Keratinocyte (primary cell): ENCODE measurements around the gene HBD. TPM values are rescaled to one million over a fixed set of nuclear protein-coding genes. Genes with fewer than 3 reads are reported as not detected.

ENCODE experiments used
- DNase-seq: peaks from one replicate; pipeline ENCODE4 v3.0.0-alpha.2; 2011; ENCODE audit warnings: low read depth, missing footprints, low spot score
- FAIRE-seq: peaks from 2 replicates; lab custom pipeline; 2011; peaks lifted over from hg19 to GRCh38; lab: Jason Lieb, UNC
- H2AFZ ChIP-seq: 2 replicates; pipeline ENCODE4 v1.6.0; 2012; ENCODE audit warnings: low read length, control low read depth, inconsistent platforms; ENCODE audit not compliant: control insufficient read depth
- H3K27ac ChIP-seq: 2 replicates; pipeline ENCODE4 v1.5.1; 2011; ENCODE audit warnings: low read length; ENCODE audit not compliant: control insufficient read depth, insufficient read depth
- H3K27me3 ChIP-seq: 3 replicates; pipeline ENCODE4 v1.6.0; 2011; ENCODE audit warnings: low read length; ENCODE audit not compliant: control insufficient read depth, insufficient read depth; ENCODE audit errors: extremely low read depth
- H3K36me3 ChIP-seq, 2 experiments: 2 replicates in 1 of 2; 3 replicates in 1 of 2; pipeline ENCODE4 v1.5.1; 2011; ENCODE audit warnings: low read length in 2 of 2, mild to moderate bottlenecking in 1 of 2; ENCODE audit not compliant: control insufficient read depth in 2 of 2, insufficient read depth in 2 of 2; ENCODE audit errors: extremely low read depth in 1 of 2
- H3K4me1 ChIP-seq: 3 replicates; pipeline ENCODE4 v1.5.1; 2011; ENCODE audit warnings: low read length; ENCODE audit not compliant: control insufficient read depth, insufficient read depth; ENCODE audit errors: extremely low read depth
- H3K4me2 ChIP-seq: 3 replicates; pipeline ENCODE4 v1.6.0; 2011; ENCODE audit warnings: low read depth, low read length; ENCODE audit not compliant: control insufficient read depth, insufficient read depth; ENCODE audit errors: extremely low read depth
- H3K4me3 ChIP-seq, 3 experiments: fragments of 200-600 bp in 1 of 3; sonication (generic) in 1 of 3; 2 replicates in 2 of 3; 3 replicates in 1 of 3; pipeline ENCODE4 v1.5.1; 2011 to 2016; ENCODE audit warnings: low read length in 3 of 3, mild to moderate bottlenecking in 3 of 3, control low read depth in 2 of 3, inconsistent platforms in 1 of 3, low read depth in 1 of 3, mixed read lengths in 1 of 3, mixed run types in 1 of 3, moderate library complexity in 1 of 3; ENCODE audit not compliant: control insufficient read depth in 2 of 3, insufficient read depth in 2 of 3; ENCODE audit errors: extremely low read depth in 1 of 3
- H3K79me2 ChIP-seq: 2 replicates; pipeline ENCODE4 v1.6.0; 2012; ENCODE audit warnings: low read length; ENCODE audit not compliant: control insufficient read depth, insufficient read depth
- H3K9ac ChIP-seq: 3 replicates; pipeline ENCODE4 v1.6.0; 2011; ENCODE audit warnings: low read length; ENCODE audit not compliant: control insufficient read depth, insufficient read depth; ENCODE audit errors: extremely low read depth
- H3K9me1 ChIP-seq: 3 replicates; pipeline ENCODE4 v1.6.0; 2011; ENCODE audit warnings: low read length; ENCODE audit not compliant: control insufficient read depth, insufficient read depth; ENCODE audit errors: extremely low read depth
- H3K9me3 ChIP-seq: 2 replicates; pipeline ENCODE4 v1.5.1; 2012; ENCODE audit warnings: low read depth, low read length; ENCODE audit not compliant: control insufficient read depth
- H4K20me1 ChIP-seq: 3 replicates; pipeline ENCODE4 v1.6.0; 2011; ENCODE audit warnings: low read length; ENCODE audit not compliant: control insufficient read depth, insufficient read depth; ENCODE audit errors: extremely low read depth
- EZH2 ChIP-seq: IDR thresholded peaks from one replicate; pipeline ENCODE4 v1.6.1; 2012; ENCODE audit warnings: inconsistent platforms, mild to moderate bottlenecking, low read length, moderate library complexity
- dilution Hi-C: fragments of 300-500 bp; cut with MboI; formaldehyde crosslinking; loops from one replicate; pipeline ENCODE4 v1.7.0; 2020; ENCODE audit warnings: low sequenced_read_pairs; ENCODE audit not compliant: extremely low pct_ligation_motif_present
- polyA plus RNA-seq, 5 experiments: library from polyadenylated mRNA; depleted of rRNA in 3 of 5; stranded (reverse) in 3 of 5; stranded (forward) in 1 of 5; unstranded in 1 of 5; fragments of >200 nt; gene quantifications; 1 replicate in 1 of 5; 2 replicates in 3 of 5; 3 replicates in 1 of 5; pipeline versions ENCODE4 v1.2.1 to v1.2.3, GENCODE V29; 2011 to 2012; ENCODE audit warnings: missing spikeins in 2 of 5, low read depth in 1 of 5, low replicate concordance in 1 of 5
- TF ChIP-seq, protein P1 (sequence below), 3 experiments: IDR thresholded peaks in 1 of 3; conservative IDR thresholded peaks in 1 of 3; optimal IDR thresholded peaks in 1 of 3; 2 replicates in 2 of 3; 3 replicates in 1 of 3; pipeline versions ENCODE3 to v1.5.1; 2011; ENCODE audit warnings: low read length in 3 of 3, mild to moderate bottlenecking in 3 of 3, moderate library complexity in 2 of 3, control low read depth in 1 of 3, inconsistent platforms in 1 of 3; ENCODE audit not compliant: insufficient read depth in 2 of 3; ENCODE audit errors: extremely low read depth in 1 of 3

Gene HBD
- polyA plus RNA-seq, 1 donor (not counting 4 experiments of a cell fraction or from before 2014, with no cell fraction given): not detected

GRCh38 chr11:5231111-5231510, 3.2 kb downstream of the HBD start:
- no peak for TF ChIP-seq EZH2
- TF ChIP-seq, protein P1, sequence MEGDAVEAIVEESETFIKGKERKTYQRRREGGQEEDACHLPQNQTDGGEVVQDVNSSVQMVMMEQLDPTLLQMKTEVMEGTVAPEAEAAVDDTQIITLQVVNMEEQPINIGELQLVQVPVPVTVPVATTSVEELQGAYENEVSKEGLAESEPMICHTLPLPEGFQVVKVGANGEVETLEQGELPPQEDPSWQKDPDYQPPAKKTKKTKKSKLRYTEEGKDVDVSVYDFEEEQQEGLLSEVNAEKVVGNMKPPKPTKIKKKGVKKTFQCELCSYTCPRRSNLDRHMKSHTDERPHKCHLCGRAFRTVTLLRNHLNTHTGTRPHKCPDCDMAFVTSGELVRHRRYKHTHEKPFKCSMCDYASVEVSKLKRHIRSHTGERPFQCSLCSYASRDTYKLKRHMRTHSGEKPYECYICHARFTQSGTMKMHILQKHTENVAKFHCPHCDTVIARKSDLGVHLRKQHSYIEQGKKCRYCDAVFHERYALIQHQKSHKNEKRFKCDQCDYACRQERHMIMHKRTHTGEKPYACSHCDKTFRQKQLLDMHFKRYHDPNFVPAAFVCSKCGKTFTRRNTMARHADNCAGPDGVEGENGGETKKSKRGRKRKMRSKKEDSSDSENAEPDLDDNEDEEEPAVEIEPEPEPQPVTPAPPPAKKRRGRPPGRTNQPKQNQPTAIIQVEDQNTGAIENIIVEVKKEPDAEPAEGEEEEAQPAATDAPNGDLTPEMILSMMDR (optimal IDR thresholded peaks at IDR 0.05 in 1 of 3, IDR thresholded peaks at IDR 0.05 in 1 of 3, conservative IDR thresholded peaks at IDR 0.05 in 1 of 3; ENCODE audit: extremely low read depth in 1 of 3, insufficient read depth in 2 of 3, low read length in 3 of 3): no peak
- Histone ChIP-seq H3K9me3 (no peaks in the 10 kb centered on the region), H3K27ac (no peak overlapping the region), H3K4me1 (no peaks in the 10 kb centered on the region), H3K79me2 (no peaks in the 10 kb centered on the region), H4K20me1 (no peaks in the 10 kb centered on the region), H3K4me3 (no peak overlapping the region), H3K9me1 (no peaks in the 10 kb centered on the region), H3K9ac (no peak overlapping the region), H2AFZ (no peak overlapping the region), H3K4me2 (no peak overlapping the region), H3K36me3 (no peaks in the 10 kb centered on the region), H3K27me3 (no peaks in the 10 kb centered on the region)
- no peak for DNase-seq
- FAIRE-seq: no peak
- dilution Hi-C loops: no loop called here

DNA sequence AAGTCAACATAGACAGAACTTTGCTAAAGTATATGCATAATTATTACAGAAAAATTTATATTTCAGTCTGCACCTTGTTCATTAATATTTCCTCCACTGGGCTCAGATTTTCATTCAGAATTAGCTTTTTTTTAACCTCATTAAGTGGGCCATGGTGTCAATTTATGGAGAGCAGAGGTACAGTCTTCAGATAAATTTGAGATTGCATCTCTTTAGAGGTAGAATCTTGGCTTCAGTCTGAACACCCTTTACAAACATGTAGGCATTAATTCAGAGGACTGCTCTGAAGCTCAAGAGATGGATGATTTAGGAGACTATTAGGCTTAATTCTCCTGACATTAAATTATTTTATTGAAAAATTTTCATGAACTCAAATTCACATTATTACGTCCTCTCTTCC, 4.0 kb downstream of the HBD start:
- H3K27me3 ChIP-seq: no peaks in the 10 kb centered on the region
- no peaks in the 10 kb centered on the region for H3K36me3 ChIP-seq
- no peak overlapping the region for H3K4me3 ChIP-seq
- H3K9me1 ChIP-seq: no peaks in the 10 kb centered on the region
- no peak overlapping the region for H3K4me2 ChIP-seq
- no peak for FAIRE-seq
- no peaks in the 10 kb centered on the region for H3K9me3 ChIP-seq
- H3K27ac ChIP-seq: no peak overlapping the region
- no peak for TF ChIP-seq EZH2
- TF ChIP-seq, protein P1 (optimal IDR thresholded peaks at IDR 0.05 in 1 of 3, IDR thresholded peaks at IDR 0.05 in 1 of 3, conservative IDR thresholded peaks at IDR 0.05 in 1 of 3; ENCODE audit: extremely low read depth in 1 of 3, insufficient read depth in 2 of 3, low read length in 3 of 3): no peak
- no peaks in the 10 kb centered on the region for H3K79me2 ChIP-seq
- dilution Hi-C loops: no loop called here
- DNase-seq: no peak
- H2AFZ ChIP-seq: no peak overlapping the region
- no peaks in the 10 kb centered on the region for H3K4me1 ChIP-seq
- no peak overlapping the region for H3K9ac ChIP-seq
- no peaks in the 10 kb centered on the region for H4K20me1 ChIP-seq
